HG03354 (cell line): Measurements from ENCODE around the gene B3GNT7.

Experiments used
- ATAC-seq: cut with Tn5 transposase; IDR thresholded peaks from one replicate; pipeline ENCODE4 v1.9.1; 2021; ENCODE audit warnings: mild to moderate bottlenecking; ENCODE audit not compliant: unreplicated experiment, poor library complexity, severe bottlenecking

Gene B3GNT7

DNA sequence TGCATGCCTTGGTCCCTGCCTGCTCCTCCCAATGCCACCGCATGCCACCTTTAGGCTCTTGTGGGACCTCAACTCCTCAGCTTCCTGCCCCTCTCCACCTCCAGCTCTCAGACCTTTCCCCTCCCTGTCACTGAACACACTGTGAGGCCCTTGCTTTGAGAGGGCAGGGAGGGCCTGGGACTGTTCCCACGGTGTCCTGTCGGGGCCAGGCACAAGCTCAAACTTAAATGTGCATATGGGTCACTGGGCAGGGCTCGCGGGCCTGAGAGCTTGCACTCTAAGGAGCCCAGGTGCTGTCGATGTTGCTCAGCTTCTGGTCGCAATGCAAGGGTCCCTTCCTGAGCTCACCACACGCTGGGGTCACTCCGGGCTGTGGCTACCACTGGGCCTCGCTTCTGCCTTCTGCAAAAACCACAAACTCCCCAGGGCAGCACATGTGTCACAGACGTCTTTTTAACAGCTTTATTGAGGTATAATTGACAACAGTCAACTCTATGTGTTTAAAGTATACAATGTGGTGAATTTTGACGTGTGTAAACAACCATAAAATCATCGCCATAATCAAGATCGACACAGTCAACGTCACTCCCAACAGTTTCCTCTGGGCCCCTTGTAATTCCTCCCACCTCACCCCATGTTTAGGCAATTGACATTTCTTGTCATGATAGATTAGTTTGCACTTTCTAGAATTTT is 11.9 kb upstream of the B3GNT7 start:
- ATAC-seq: no peak

GRCh38 chr2:231384109-231384435 is 11.4 kb upstream of the B3GNT7 start:
- no peak for ATAC-seq

GRCh38 chr2:231384970-231385369 is 10.5 kb upstream of the B3GNT7 start:
- no peak for ATAC-seq

DNA sequence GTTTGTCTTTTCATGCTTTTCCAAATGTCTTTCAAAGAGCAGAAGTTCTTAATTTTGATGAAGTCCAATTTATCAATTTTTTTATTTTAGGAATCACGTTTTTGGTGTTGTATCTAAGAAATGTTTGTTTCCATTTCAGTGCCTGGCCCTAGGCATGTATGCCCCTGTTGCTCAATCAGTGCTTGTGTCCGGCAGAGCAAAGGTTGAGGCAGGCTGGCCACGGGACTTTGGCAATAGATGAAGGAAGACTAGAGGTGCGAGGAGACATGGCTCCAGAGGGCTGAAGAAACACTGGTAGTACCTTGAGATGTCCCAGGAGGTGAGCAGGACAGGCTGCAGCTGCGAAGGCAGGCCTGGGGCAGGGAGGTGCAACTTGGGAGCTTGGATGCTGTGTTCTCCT is 10.1 kb upstream of the B3GNT7 start:
- no peak for ATAC-seq

DNA sequence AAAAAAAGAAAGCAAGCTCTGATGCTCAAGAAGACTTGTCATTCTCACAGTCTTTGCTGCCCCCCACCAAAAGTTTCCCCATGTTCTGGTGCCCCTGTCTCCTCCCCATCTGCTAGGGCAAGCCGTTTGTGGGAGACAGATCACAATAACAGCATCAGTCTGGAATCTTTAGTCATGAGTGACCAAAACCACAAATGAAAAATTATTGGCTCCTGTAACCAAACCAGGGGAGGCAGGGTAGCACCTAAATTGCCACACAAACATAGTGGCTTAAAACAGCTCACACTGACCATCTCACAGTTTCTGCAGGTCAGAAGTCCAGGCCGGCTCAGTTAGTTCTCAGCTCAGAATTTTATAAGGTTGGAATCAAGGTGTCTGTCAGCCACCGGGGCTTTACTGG is 9.1 kb upstream of the B3GNT7 start:
- no peak for ATAC-seq

- no peak for ATAC-seq
Observed at GRCh38 chr2:231387904-231388724, 7.4 kb upstream of the B3GNT7 start.

DNA sequence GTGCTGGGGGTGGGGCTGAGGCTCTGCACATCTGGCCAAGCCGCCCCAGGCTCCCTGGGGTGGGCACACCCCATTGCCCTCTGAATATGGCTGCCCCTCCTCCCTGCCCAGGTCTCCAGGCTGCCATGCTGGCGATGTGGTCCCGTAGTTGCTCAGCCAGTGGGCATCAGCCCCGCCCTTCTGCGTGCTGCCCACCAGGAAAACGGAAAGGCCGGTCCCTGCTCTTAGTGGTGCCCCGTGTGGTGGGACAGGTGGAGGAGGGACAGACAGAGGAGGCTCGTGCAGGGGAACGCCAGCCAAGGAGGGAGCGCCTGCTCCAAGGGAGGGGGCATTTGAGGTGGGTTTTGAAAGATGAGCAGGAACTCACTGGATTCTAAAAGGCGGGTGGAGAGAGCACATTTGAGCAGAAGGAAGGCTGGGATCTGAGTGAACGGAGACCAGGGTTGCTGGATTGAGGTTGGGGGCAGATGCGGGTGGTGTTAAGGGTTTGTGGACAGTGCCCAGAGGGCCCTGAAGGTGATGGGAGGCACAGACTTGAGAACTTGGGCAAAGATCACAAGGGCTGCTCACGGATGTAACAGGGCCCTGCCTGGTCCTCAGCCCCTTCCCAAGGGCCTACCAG is 6.7 kb upstream of the B3GNT7 start:
- ATAC-seq: no peak

GRCh38 chr2:231390667-231391066 is 4.8 kb upstream of the B3GNT7 start:
- no peak for ATAC-seq

- peak; percentile 26 for ATAC-seq
Observed at GRCh38 chr2:231391981-231392380, 3.5 kb upstream of the B3GNT7 start.

- no peak for ATAC-seq
Observed at GRCh38 chr2:231392431-231393148, 2.9 kb upstream of the B3GNT7 start.

DNA sequence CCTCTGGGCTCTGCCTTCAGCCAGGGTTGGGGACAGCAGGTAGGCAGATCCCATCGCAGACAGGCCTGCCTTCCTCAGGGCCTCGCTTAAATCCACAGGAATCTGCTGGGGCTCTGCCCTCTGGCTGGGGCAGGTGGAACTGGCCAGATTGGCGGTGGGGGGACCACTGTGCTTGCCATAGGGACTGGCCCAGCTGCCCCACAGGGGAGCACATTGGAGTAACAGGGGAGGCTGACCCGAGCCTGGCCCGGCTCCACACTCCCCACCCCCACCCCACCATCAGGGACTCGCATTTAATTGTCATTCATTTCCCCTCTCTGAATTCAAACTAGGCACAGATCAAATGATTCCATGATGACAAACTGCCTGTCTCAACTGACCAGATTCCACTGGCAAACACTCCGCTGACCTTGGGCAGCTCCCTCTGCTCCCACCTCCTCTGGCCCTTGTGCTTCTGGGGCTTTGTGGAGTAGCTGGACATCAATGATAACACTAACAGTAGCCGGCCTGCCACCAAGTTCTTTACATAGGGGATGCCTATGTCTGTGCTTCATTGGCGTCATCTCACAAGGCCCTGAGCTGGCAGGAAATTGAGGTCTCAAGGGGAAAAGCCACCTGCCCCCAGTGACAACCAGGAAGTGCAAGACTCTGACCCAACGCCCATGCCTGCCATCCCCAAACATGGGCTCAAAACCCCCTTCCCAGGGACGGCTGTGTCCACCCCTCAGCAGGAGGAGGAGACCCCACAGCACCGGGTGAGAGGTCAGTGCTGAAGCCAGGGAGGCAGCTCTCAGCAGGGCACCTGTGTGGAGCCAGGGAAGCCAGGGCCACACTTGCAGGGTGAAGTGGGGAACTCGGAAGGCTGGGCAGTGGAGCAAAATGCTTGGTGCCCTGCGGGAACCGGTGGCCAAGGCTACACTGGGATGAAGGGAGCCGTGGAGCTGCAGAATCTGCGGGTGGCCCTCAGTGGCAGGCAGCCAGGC is 2.1 kb upstream of the B3GNT7 start:
- peak; percentile 43 for ATAC-seq

- ATAC-seq: peak; percentile 59
Observed at GRCh38 chr2:231394211-231395141, 1.0 kb upstream of the B3GNT7 start.

GRCh38 chr2:231396058-231396821 is 730 bp downstream of the B3GNT7 start:
- no peak for ATAC-seq

DNA sequence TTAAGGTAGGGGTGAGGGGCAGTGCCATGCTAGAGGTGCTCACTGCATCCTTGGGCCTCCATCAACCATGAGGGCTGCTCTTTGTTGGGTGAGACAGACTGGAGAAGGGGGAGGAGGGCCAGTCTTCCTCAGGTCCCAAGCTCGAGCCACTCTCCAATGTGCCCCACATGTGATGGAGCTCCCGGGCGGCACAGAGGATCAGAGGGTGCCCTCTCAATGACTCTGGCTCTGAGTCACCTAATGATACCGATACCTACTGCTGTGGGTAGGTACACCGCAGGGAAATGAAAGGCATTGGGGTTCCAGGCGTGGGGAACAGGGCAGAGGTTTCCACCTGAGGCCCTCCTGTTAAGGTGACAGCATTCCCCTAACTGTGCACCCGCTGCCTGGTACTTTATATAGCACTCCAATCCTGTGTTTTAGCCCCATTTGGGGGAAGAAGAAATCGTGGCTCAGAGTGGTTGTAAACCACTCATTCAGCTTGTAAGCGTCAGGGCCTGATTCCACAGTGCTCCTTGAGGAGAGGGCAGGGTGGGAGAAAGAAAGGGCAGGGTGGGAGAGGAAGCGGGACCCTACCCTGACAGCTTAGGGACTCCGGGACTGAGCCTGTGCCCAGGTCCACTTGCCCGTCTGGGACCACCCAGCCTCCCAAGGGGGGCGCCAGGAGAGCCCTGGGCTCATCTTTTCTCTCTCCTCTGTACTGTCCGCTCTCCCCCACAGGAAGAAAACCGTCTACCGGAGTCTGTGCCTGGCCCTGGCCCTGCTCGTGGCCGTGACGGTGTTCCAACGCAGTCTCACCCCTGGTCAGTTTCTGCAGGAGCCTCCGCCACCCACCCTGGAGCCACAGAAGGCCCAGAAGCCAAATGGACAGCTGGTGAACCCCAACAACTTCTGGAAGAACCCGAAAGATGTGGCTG is 1.8 kb downstream of the B3GNT7 start:
- ATAC-seq: no peak

DNA sequence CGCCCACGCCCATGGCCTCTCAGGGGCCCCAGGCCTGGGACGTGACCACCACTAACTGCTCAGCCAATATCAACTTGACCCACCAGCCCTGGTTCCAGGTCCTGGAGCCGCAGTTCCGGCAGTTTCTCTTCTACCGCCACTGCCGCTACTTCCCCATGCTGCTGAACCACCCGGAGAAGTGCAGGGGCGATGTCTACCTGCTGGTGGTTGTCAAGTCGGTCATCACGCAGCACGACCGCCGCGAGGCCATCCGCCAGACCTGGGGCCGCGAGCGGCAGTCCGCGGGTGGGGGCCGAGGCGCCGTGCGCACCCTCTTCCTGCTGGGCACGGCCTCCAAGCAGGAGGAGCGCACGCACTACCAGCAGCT is 2.4 kb downstream of the B3GNT7 start:
- no peak for ATAC-seq

GRCh38 chr2:231398585-231398984 is 3.1 kb downstream of the B3GNT7 start:
- no peak for ATAC-seq
